Uterus (tissue), 2 donors: Measurements from ENCODE around the gene TGFBI.

Source experiments
- CTCF ChIP-seq, 4 experiments: fragments of 200-600 bp in 2 of 4; fragments of 450-650 bp in 2 of 4; sonication (generic) in 2 of 4; IDR thresholded peaks; one replicate each; pipeline ENCODE4 v1.5.1; 2016 to 2019; ENCODE audit warnings: antibody characterized with exemption in 4 of 4, mild to moderate bottlenecking in 2 of 4, moderate library complexity in 1 of 4
- POLR2A ChIP-seq, 2 donors: fragments of 450-650 bp; IDR thresholded peaks; one replicate each; pipeline ENCODE4 v1.6.1; 2016; ENCODE audit warnings: antibody characterized with exemption in 2 of 2, mild to moderate bottlenecking in 1 of 2, moderate library complexity in 1 of 2

- TF ChIP-seq CTCF (IDR thresholded peaks at IDR 0.05), result no peak
- TF ChIP-seq POLR2A (IDR thresholded peaks at IDR 0.05), result no peak
Observed at GRCh38 chr5:136016945-136017530, 11.8 kb upstream of the TGFBI start.
